ENCODE data around the gene NDUFS6. TPM values are rescaled to one million over a fixed set of nuclear protein-coding genes. Genes with fewer than 3 reads are reported as not detected.
A peak's percentile ranks its signal among the peaks of the same experiment; 100 is the strongest.

Gene NDUFS6
- total RNA-seq, 6 donors from 2014 or later: 22.9 to 64.6 (median 39.3) TPM

GRCh38 chr5:1857256-1857600 is 56.0 kb downstream of the NDUFS6 start:
- Histone ChIP-seq H3K36me3 (no peaks in the 10 kb centered on the region), H3K9me3 (no peaks in the 10 kb centered on the region), H3K27ac (no peak overlapping the region), H3K4me3 (no peak overlapping the region), H3K27me3 (peaks cover 0 to 21% (median 2%) of the 10 kb centered on the region in 4 donors), H3K4me1 (peaks cover 0 to 10% (median 0%) of the 10 kb centered on the region in 4 donors)
- DNase-seq (peak in 1 of 2 donors; percentile 81), ATAC-seq (ENCODE audit: low FRiP score in 2 of 2) (no peak)
- WGBS, 2 donors: 48 to 93% methylated on average over 22 to 32 of the region's 32 CpGs
- TF ChIP-seq EP300 (IDR thresholded peaks at IDR 0.05) (no peak), CTCF (IDR thresholded peaks at IDR 0.05) (no peak), POLR2AphosphoS5 (IDR thresholded peaks at IDR 0.05) (no peak), POLR2A (IDR thresholded peaks at IDR 0.05) (no peak)

GRCh38 chr5:1858436-1858835 is 57.2 kb downstream of the NDUFS6 start:
- Histone ChIP-seq H3K4me3 (no peak overlapping the region), H3K4me1 (peaks cover 0 to 10% (median 0%) of the 10 kb centered on the region in 4 donors), H3K36me3 (no peaks in the 10 kb centered on the region), H3K27me3 (peaks cover 0 to 17% (median 0%) of the 10 kb centered on the region in 4 donors), H3K27ac (no peak overlapping the region), H3K9me3 (no peaks in the 10 kb centered on the region)
- 87 to 97% methylated on average over 4 to 16 of the region's 16 CpGs for WGBS, 2 donors
- TF ChIP-seq CTCF (IDR thresholded peaks at IDR 0.05) (no peak), POLR2AphosphoS5 (IDR thresholded peaks at IDR 0.05) (no peak), EP300 (IDR thresholded peaks at IDR 0.05) (no peak), POLR2A (IDR thresholded peaks at IDR 0.05) (no peak)
- DNase-seq (peak in 1 of 2 donors; percentile 67), ATAC-seq (ENCODE audit: low FRiP score in 2 of 2) (no peak)

GRCh38 chr5:1859099-1859498 is 57.9 kb downstream of the NDUFS6 start:
- peaks cover 0 to 10% (median 0%) of the 10 kb centered on the region in 4 donors for H3K4me1 ChIP-seq
- H3K36me3 ChIP-seq: no peaks in the 10 kb centered on the region
- no peak overlapping the region for H3K4me3 ChIP-seq
- no peak overlapping the region for H3K27ac ChIP-seq
- peaks cover 0 to 12% (median 0%) of the 10 kb centered on the region in 4 donors for H3K27me3 ChIP-seq
- ATAC-seq (ENCODE audit: low FRiP score in 2 of 2): no peak
- H3K9me3 ChIP-seq: no peaks in the 10 kb centered on the region
- TF ChIP-seq CTCF (IDR thresholded peaks at IDR 0.05) (no peak), POLR2A (IDR thresholded peaks at IDR 0.05) (no peak), POLR2AphosphoS5 (IDR thresholded peaks at IDR 0.05) (no peak), EP300 (IDR thresholded peaks at IDR 0.05) (no peak)
- peak in 1 of 2 donors; percentile 41 for DNase-seq
- WGBS, 2 donors: 73 to 83% methylated on average over 4 to 10 of the region's 10 CpGs

GRCh38 chr5:1860021-1860610 is 58.9 kb downstream of the NDUFS6 start:
- TF ChIP-seq POLR2A (IDR thresholded peaks at IDR 0.05) (no peak), EP300 (IDR thresholded peaks at IDR 0.05) (no peak), POLR2AphosphoS5 (IDR thresholded peaks at IDR 0.05) (no peak), CTCF (IDR thresholded peaks at IDR 0.05) (no peak)
- ATAC-seq (ENCODE audit: low FRiP score in 2 of 2) (no peak), DNase-seq (peak in 1 of 2 donors; percentile 67)
- 80 to 84% methylated on average over 3 to 21 of the region's 22 CpGs for WGBS, 2 donors
- Histone ChIP-seq H3K27ac (no peak overlapping the region), H3K36me3 (no peaks in the 10 kb centered on the region), H3K4me1 (peaks cover 0 to 10% (median 0%) of the 10 kb centered on the region in 4 donors), H3K9me3 (no peaks in the 10 kb centered on the region), H3K4me3 (no peak overlapping the region), H3K27me3 (peaks cover 0 to 12% (median 0%) of the 10 kb centered on the region in 4 donors)

GRCh38 chr5:1860949-1861348 is 59.7 kb downstream of the NDUFS6 start:
- Histone ChIP-seq H3K27ac (no peak overlapping the region), H3K9me3 (no peaks in the 10 kb centered on the region), H3K36me3 (no peaks in the 10 kb centered on the region), H3K4me1 (peaks cover 0 to 10% (median 0%) of the 10 kb centered on the region in 4 donors), H3K4me3 (no peak overlapping the region), H3K27me3 (peaks cover 0 to 14% (median 0%) of the 10 kb centered on the region in 4 donors)
- TF ChIP-seq POLR2AphosphoS5 (IDR thresholded peaks at IDR 0.05) (no peak), POLR2A (IDR thresholded peaks at IDR 0.05) (no peak), EP300 (IDR thresholded peaks at IDR 0.05) (no peak), CTCF (IDR thresholded peaks at IDR 0.05) (no peak)
- no peak for ATAC-seq (ENCODE audit: low FRiP score in 2 of 2)
- WGBS, 2 donors: 69 to 80% methylated on average over 4 to 7 of the region's 7 CpGs
- peak in 1 of 2 donors; percentile 46 for DNase-seq

All from upper lobe of left lung (tissue), 6 donors.